ENCODE results near the gene PRRT1. TPM values are rescaled to one million over a fixed set of nuclear protein-coding genes. Genes with fewer than 3 reads are reported as not detected.

The PRRT1 gene
- total RNA-seq, 1 experiment from 2014 or later, result 1.9 TPM

- no peaks in the 10 kb centered on the region for H3K27me3 ChIP-seq (ENCODE audit: insufficient read depth, low read length)
- peak overlapping the region; percentile 79 for H3K4me2 ChIP-seq (ENCODE audit: insufficient read depth, insufficient read length, low read length)
- no peak overlapping the region for H4K5ac ChIP-seq (ENCODE audit: insufficient read length, low read depth, low read length)
- Mint-ChIP-seq H3K27ac (peak overlapping the region; percentile 93 to 97 (median 95); a peak in 6 of 7 replicates), H3K9me3 (no peaks in the 10 kb centered on the region), H3K36me3 (ENCODE audit: insufficient read depth in 1 of 3, low read depth in 3 of 3) (peaks cover 4 to 16% (median 10%) of the 10 kb centered on the region in 3 experiments; a peak in 6 of 7 replicates), H3K4me1 (peaks cover 22 to 35% of the 10 kb centered on the region in 2 experiments), H3K4me3 (peak overlapping the region; percentile 88 to 99), H3K27me3 (ENCODE audit: low read depth) (peaks cover 2% of the 10 kb centered on the region)
- no peak overlapping the region for H4K8ac ChIP-seq (replicated peaks; ENCODE audit: insufficient read length, low read depth, low read length)
- no peak overlapping the region for H3K56ac ChIP-seq (ENCODE audit: insufficient read length, low read depth, low read length)
- H2BK15ac ChIP-seq (ENCODE audit: low read depth, low read length), result no peak overlapping the region
- H2BK12ac ChIP-seq (ENCODE audit: insufficient read length, low read depth, low read length), result no peak overlapping the region
- no peak overlapping the region for H2BK20ac ChIP-seq (ENCODE audit: low read depth, low read length, poor library complexity, severe bottlenecking)
- H3K9ac ChIP-seq (ENCODE audit: extremely low read depth, insufficient read length, low read length), result peak overlapping the region; percentile 28
- DNase-seq, result no peak
- no peak overlapping the region for H2BK120ac ChIP-seq (ENCODE audit: low read depth, low read length, poor library complexity, severe bottlenecking)
- no peaks in the 10 kb centered on the region for H3K9me3 ChIP-seq (ENCODE audit: control insufficient read depth, low read depth, low read length)
- no peaks in the 10 kb centered on the region for H3K79me2 ChIP-seq (ENCODE audit: insufficient read depth, low read length)
- no peak overlapping the region for H2AFZ ChIP-seq (ENCODE audit: low read length)
- H3K23me2 ChIP-seq (ENCODE audit: insufficient read length, low read depth, low read length, poor library complexity, severe bottlenecking), result peaks cover 3% of the 10 kb centered on the region
- H3K4me1 ChIP-seq (ENCODE audit: insufficient read depth, low read length), result no peaks in the 10 kb centered on the region
- no peak overlapping the region for H3K23ac ChIP-seq (ENCODE audit: insufficient read length, low read depth, low read length)
- no peak overlapping the region for H3K14ac ChIP-seq (ENCODE audit: insufficient read depth, low read length)
- no peak overlapping the region for H2AK5ac ChIP-seq (ENCODE audit: insufficient read length, low read length)
- H3K27ac ChIP-seq (ENCODE audit: insufficient read length, low read depth, low read length), result no peak overlapping the region
- no peak overlapping the region for H3T11ph ChIP-seq (ENCODE audit: low read length)
- no peak overlapping the region for H2BK5ac ChIP-seq (ENCODE audit: insufficient read length, low read length)
- H3K18ac ChIP-seq (ENCODE audit: insufficient read length, low read depth, low read length), result no peak overlapping the region
- no peaks in the 10 kb centered on the region for H4K20me1 ChIP-seq (ENCODE audit: control insufficient read depth, insufficient read depth, insufficient read length)
- H3K4ac ChIP-seq (ENCODE audit: low read depth, low read length), result no peak overlapping the region
- no peak overlapping the region for H4K91ac ChIP-seq (ENCODE audit: insufficient read length, low read depth, low read length)
- WGBS (ENCODE audit: extremely low coverage, insufficient read length, low lambda C conversion rate), result no CpG with 5 or more reads among the region's 22 CpGs
- H3K79me1 ChIP-seq (ENCODE audit: insufficient read depth, low read depth, low read length, poor library complexity, severe bottlenecking), result no peaks in the 10 kb centered on the region
- TF ChIP-seq CTCF (conservative IDR thresholded peaks at IDR 0.05), result no peak
These were observed 22.2 kb downstream of the PRRT1 start for GRCh38 chr6:32129297-32130088.

All from H9 (cell line).